Measurements from ENCODE around the gene ATP2B2.
"Not testable (repeated sequence)": the region's sequence is repeated elsewhere in the genome, so short reads cannot be mapped to it uniquely, and the experiment has no call there.

Gene ATP2B2

GRCh38 chr3:10384541-10385360 lies 120.6 kb downstream of the ATP2B2 start:
- H2BK12ac ChIP-seq (ENCODE audit: low read length in 2 of 2) = no peak overlapping the region
- no peak overlapping the region for H2AFZ ChIP-seq (ENCODE audit: low read depth, low read length)
- H3K36me3 ChIP-seq (ENCODE audit: control insufficient read depth in 1 of 2, insufficient read depth in 2 of 2, low read depth in 1 of 2, low read length in 2 of 2) = no peaks in the 10 kb centered on the region
- H3K4me2 ChIP-seq (ENCODE audit: low read length, poor library complexity, severe bottlenecking) = no peak overlapping the region
- no peak overlapping the region for H2AK5ac ChIP-seq (ENCODE audit: low read length, severe bottlenecking)
- H3K4me1 ChIP-seq (ENCODE audit: control insufficient read depth, insufficient read depth, low read depth, low read length) = no peaks in the 10 kb centered on the region
- H2BK15ac ChIP-seq (ENCODE audit: low read depth, poor library complexity, severe bottlenecking) = no peak overlapping the region
- DNase-seq = no peak
- H2BK120ac ChIP-seq (ENCODE audit: low read depth, low read length) = no peak overlapping the region
- no peak overlapping the region for H3K4me3 ChIP-seq (ENCODE audit: insufficient read depth in 1 of 2, low read depth in 1 of 2, low read length in 2 of 2)
- no peak overlapping the region for H3K23ac ChIP-seq (ENCODE audit: low read length in 2 of 2)
- H3K9ac ChIP-seq (ENCODE audit: low read length) = no peak overlapping the region
- no peak overlapping the region for H4K91ac ChIP-seq (ENCODE audit: low read length)
- no peak overlapping the region for H4K8ac ChIP-seq (ENCODE audit: low read length)
- no peak overlapping the region for H3K27ac ChIP-seq (ENCODE audit: low read length, poor library complexity, severe bottlenecking)
- H2BK5ac ChIP-seq (ENCODE audit: low read depth, low read length, poor library complexity, severe bottlenecking) = no peak overlapping the region
- no peak overlapping the region for H3K18ac ChIP-seq (ENCODE audit: low read depth in 1 of 2, low read length in 2 of 2)
- H3K4ac ChIP-seq (ENCODE audit: low read depth in 1 of 2, low read length in 2 of 2) = no peak overlapping the region
- no peaks in the 10 kb centered on the region for H3K79me1 ChIP-seq (replicated peaks; ENCODE audit: low read length, poor library complexity, severe bottlenecking)
- WGBS = 76% methylated on average over 23 of the region's 23 CpGs
- peaks cover 10 to 18% of the 10 kb centered on the region in 2 experiments for H3K27me3 ChIP-seq (ENCODE audit: control insufficient read depth in 1 of 2, insufficient read depth in 1 of 2, low read length in 2 of 2)
- peaks cover 42% of the 10 kb centered on the region for H3K9me3 ChIP-seq (ENCODE audit: control insufficient read depth, low read length)
- H3K14ac ChIP-seq (ENCODE audit: low read length in 2 of 2) = no peak overlapping the region

GRCh38 chr3:10383850-10384248 lies 121.5 kb downstream of the ATP2B2 start:
- H2AK5ac ChIP-seq (ENCODE audit: low read length, severe bottlenecking) = no peak overlapping the region
- H3K79me1 ChIP-seq (replicated peaks; ENCODE audit: low read length, poor library complexity, severe bottlenecking) = no peaks in the 10 kb centered on the region
- H2BK120ac ChIP-seq (ENCODE audit: low read depth, low read length) = no peak overlapping the region
- no peak overlapping the region for H4K8ac ChIP-seq (ENCODE audit: low read length)
- H3K4me3 ChIP-seq (ENCODE audit: insufficient read depth in 1 of 2, low read depth in 1 of 2, low read length in 2 of 2) = no peak overlapping the region
- no peak overlapping the region for H2AFZ ChIP-seq (ENCODE audit: low read depth, low read length)
- H3K9ac ChIP-seq (ENCODE audit: low read length) = no peak overlapping the region
- no peak overlapping the region for H3K18ac ChIP-seq (ENCODE audit: low read depth in 1 of 2, low read length in 2 of 2)
- no peak overlapping the region for H2BK5ac ChIP-seq (ENCODE audit: low read depth, low read length, poor library complexity, severe bottlenecking)
- H3K23ac ChIP-seq (ENCODE audit: low read length in 2 of 2) = no peak overlapping the region
- no peaks in the 10 kb centered on the region for H3K4me1 ChIP-seq (ENCODE audit: control insufficient read depth, insufficient read depth, low read depth, low read length)
- no peak overlapping the region for H3K4me2 ChIP-seq (ENCODE audit: low read length, poor library complexity, severe bottlenecking)
- no peak overlapping the region for H2BK12ac ChIP-seq (ENCODE audit: low read length in 2 of 2)
- 90% methylated on average over 4 of the region's 4 CpGs for WGBS
- H3K27ac ChIP-seq (ENCODE audit: low read length, poor library complexity, severe bottlenecking) = no peak overlapping the region
- no peak overlapping the region for H2BK15ac ChIP-seq (ENCODE audit: low read depth, poor library complexity, severe bottlenecking)
- H3K36me3 ChIP-seq (ENCODE audit: control insufficient read depth in 1 of 2, insufficient read depth in 2 of 2, low read depth in 1 of 2, low read length in 2 of 2) = no peaks in the 10 kb centered on the region
- H3K4ac ChIP-seq (ENCODE audit: low read depth in 1 of 2, low read length in 2 of 2) = no peak overlapping the region
- no peak for DNase-seq
- H3K27me3 ChIP-seq (ENCODE audit: control insufficient read depth in 1 of 2, insufficient read depth in 1 of 2, low read length in 2 of 2) = peaks cover 10 to 18% of the 10 kb centered on the region in 2 experiments
- H3K9me3 ChIP-seq (ENCODE audit: control insufficient read depth, low read length) = peaks cover 34% of the 10 kb centered on the region
- no peak overlapping the region for H3K14ac ChIP-seq (ENCODE audit: low read length in 2 of 2)
- no peak overlapping the region for H4K91ac ChIP-seq (ENCODE audit: low read length)

GRCh38 chr3:10382892-10383849 lies 122.2 kb downstream of the ATP2B2 start:
- Histone ChIP-seq H4K91ac (ENCODE audit: low read length) (no peak overlapping the region), H3K36me3 (ENCODE audit: control insufficient read depth in 1 of 2, insufficient read depth in 2 of 2, low read depth in 1 of 2, low read length in 2 of 2) (no peaks in the 10 kb centered on the region), H3K4ac (ENCODE audit: low read depth in 1 of 2, low read length in 2 of 2) (no peak overlapping the region), H4K8ac (ENCODE audit: low read length) (no peak overlapping the region), H2BK120ac (ENCODE audit: low read depth, low read length) (no peak overlapping the region), H2BK12ac (ENCODE audit: low read length in 2 of 2) (no peak overlapping the region), H3K27ac (ENCODE audit: low read length, poor library complexity, severe bottlenecking) (no peak overlapping the region), H3K79me1 (replicated peaks; ENCODE audit: low read length, poor library complexity, severe bottlenecking) (no peaks in the 10 kb centered on the region), H2AK5ac (ENCODE audit: low read length, severe bottlenecking) (no peak overlapping the region), H2BK5ac (ENCODE audit: low read depth, low read length, poor library complexity, severe bottlenecking) (no peak overlapping the region), H3K9ac (ENCODE audit: low read length) (no peak overlapping the region), H3K4me1 (ENCODE audit: control insufficient read depth, insufficient read depth, low read depth, low read length) (no peaks in the 10 kb centered on the region), H2BK15ac (ENCODE audit: low read depth, poor library complexity, severe bottlenecking) (no peak overlapping the region), H3K27me3 (ENCODE audit: control insufficient read depth in 1 of 2, insufficient read depth in 1 of 2, low read length in 2 of 2) (peaks cover 10 to 22% of the 10 kb centered on the region in 2 experiments), H3K9me3 (ENCODE audit: control insufficient read depth, low read length) (peaks cover 27% of the 10 kb centered on the region), H3K18ac (ENCODE audit: low read depth in 1 of 2, low read length in 2 of 2) (no peak overlapping the region), H3K4me3 (ENCODE audit: insufficient read depth in 1 of 2, low read depth in 1 of 2, low read length in 2 of 2) (no peak overlapping the region), H3K23ac (ENCODE audit: low read length in 2 of 2) (no peak overlapping the region), H3K14ac (ENCODE audit: low read length in 2 of 2) (no peak overlapping the region), H3K4me2 (ENCODE audit: low read length, poor library complexity, severe bottlenecking) (no peak overlapping the region), H2AFZ (ENCODE audit: low read depth, low read length) (no peak overlapping the region)
- no peak for DNase-seq
- 72% methylated on average over 3 of the region's 4 CpGs for WGBS

GRCh38 chr3:10382445-10382844 lies 122.9 kb downstream of the ATP2B2 start:
- H2BK120ac ChIP-seq (ENCODE audit: low read depth, low read length); H2AK5ac ChIP-seq (ENCODE audit: low read length, severe bottlenecking); H4K91ac ChIP-seq (ENCODE audit: low read length); H2AFZ ChIP-seq (ENCODE audit: low read depth, low read length); H3K14ac ChIP-seq (ENCODE audit: low read length in 2 of 2); H4K8ac ChIP-seq (ENCODE audit: low read length); H3K4me3 ChIP-seq (ENCODE audit: insufficient read depth in 1 of 2, low read depth in 1 of 2, low read length in 2 of 2); H3K4me2 ChIP-seq (ENCODE audit: low read length, poor library complexity, severe bottlenecking); H2BK5ac ChIP-seq (ENCODE audit: low read depth, low read length, poor library complexity, severe bottlenecking); H3K4me1 ChIP-seq (ENCODE audit: control insufficient read depth, insufficient read depth, low read depth, low read length); H2BK15ac ChIP-seq (ENCODE audit: low read depth, poor library complexity, severe bottlenecking); H3K18ac ChIP-seq (ENCODE audit: low read depth in 1 of 2, low read length in 2 of 2); H3K79me1 ChIP-seq (replicated peaks; ENCODE audit: low read length, poor library complexity, severe bottlenecking); H3K9ac ChIP-seq (ENCODE audit: low read length); H2BK12ac ChIP-seq (ENCODE audit: low read length in 2 of 2); H3K4ac ChIP-seq (ENCODE audit: low read depth in 1 of 2, low read length in 2 of 2); H3K36me3 ChIP-seq (ENCODE audit: control insufficient read depth in 1 of 2, insufficient read depth in 2 of 2, low read depth in 1 of 2, low read length in 2 of 2); DNase-seq; H3K27ac ChIP-seq (ENCODE audit: low read length, poor library complexity, severe bottlenecking); H3K23ac ChIP-seq (ENCODE audit: low read length in 2 of 2): not testable (repeated sequence)
- WGBS = no CpG with 5 or more reads among the region's 3 CpGs
- peaks cover 20% of the 10 kb centered on the region for H3K9me3 ChIP-seq (ENCODE audit: control insufficient read depth, low read length)
- H3K27me3 ChIP-seq (ENCODE audit: control insufficient read depth in 1 of 2, insufficient read depth in 1 of 2, low read length in 2 of 2) = peaks cover 10 to 30% of the 10 kb centered on the region in 2 experiments
